Heart left ventricle (tissue), 13 donors: ENCODE results near the gene CMC4.

Source experiments
- POLR2A ChIP-seq, 2 donors: fragments of 450-650 bp; IDR thresholded peaks; one replicate each; pipeline ENCODE4 v1.6.1; 2017; ENCODE audit warnings: antibody characterized with exemption in 2 of 2, mild to moderate bottlenecking in 2 of 2, moderate library complexity in 2 of 2
- TF ChIP-seq, protein P1 (sequence below), 12 donors: fragments of 200-600 bp; sonication (generic) in 4 of 12; IDR thresholded peaks; one replicate each; pipeline versions ENCODE4 v1.5.0 to v1.8.0; 2018 to 2022; ENCODE audit warnings: antibody characterized with exemption in 12 of 12, mild to moderate bottlenecking in 5 of 12
- donor health status: ischemic (EF 13 %, LVEDD 7.1; RV severe dilation, severe dysfunction).
- donor health status: DM: no; HTN: yes; CAD: no.
- donor health status: DM: no; HTN: no; CAD: no.
- donor health status: ischemic (EF 25% LVEDD 6.9; RV normal size, moderate dysfunction).
- donor health status: ischemic (EF 25% LVEDD 5.7; RV mildly dilated, moderate dysfunction).
- donor health status: ischemic (EF 35%, LVEDD 5.7; RV mildly dilated, moderate dysfunction).
- donor health status: nonischemic (EF 11% LVEDD 7.7; RV severe dilation, severe dysfunction).
- donor health status: DM: yes; HTN: yes; CAD: no.
- donor health status: PGD.
- donor health status: ischemic (EF 29% LVEDD 5.4; RV normal size, mild dysfunction).
- donor health status: nonischemic (EF 23%, LVEDD 6.1; RV moderate dilation, normal function).

DNA sequence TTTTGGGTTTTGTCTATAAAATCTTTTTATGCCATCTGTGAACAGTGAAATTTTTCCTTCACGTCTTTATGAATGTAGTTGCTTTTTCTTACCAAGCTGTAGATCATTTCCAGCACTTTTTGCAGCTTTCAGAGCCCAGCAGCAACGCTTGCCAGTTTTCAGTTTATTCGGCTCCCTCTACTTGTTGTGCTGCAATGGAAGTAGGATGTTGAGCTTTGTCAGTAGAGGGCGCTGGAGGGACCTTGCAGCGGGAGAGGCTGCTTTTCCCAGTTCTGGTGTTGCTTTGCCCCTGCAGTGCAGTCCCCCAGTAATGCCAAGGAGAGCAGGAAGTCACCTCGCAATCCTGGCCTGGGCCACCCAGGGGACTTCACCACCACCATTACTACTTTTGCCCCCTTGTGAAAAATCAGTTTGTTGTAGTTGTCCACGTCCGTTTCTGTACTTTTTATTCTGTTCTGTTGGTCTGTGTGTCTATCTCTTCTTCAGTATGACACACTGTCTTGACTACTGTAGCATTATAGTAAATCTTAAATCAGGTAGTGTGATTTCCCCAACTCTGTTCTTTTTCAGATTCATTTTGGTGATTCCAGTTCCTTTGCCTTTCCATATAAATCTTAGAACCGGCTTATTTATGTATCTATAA lies 21.8 kb downstream of the CMC4 start:
- TF ChIP-seq, protein P1, sequence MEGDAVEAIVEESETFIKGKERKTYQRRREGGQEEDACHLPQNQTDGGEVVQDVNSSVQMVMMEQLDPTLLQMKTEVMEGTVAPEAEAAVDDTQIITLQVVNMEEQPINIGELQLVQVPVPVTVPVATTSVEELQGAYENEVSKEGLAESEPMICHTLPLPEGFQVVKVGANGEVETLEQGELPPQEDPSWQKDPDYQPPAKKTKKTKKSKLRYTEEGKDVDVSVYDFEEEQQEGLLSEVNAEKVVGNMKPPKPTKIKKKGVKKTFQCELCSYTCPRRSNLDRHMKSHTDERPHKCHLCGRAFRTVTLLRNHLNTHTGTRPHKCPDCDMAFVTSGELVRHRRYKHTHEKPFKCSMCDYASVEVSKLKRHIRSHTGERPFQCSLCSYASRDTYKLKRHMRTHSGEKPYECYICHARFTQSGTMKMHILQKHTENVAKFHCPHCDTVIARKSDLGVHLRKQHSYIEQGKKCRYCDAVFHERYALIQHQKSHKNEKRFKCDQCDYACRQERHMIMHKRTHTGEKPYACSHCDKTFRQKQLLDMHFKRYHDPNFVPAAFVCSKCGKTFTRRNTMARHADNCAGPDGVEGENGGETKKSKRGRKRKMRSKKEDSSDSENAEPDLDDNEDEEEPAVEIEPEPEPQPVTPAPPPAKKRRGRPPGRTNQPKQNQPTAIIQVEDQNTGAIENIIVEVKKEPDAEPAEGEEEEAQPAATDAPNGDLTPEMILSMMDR (IDR thresholded peaks at IDR 0.05) = peak; percentile 38 to 68 (median 52)
- no peak for TF ChIP-seq POLR2A (IDR thresholded peaks at IDR 0.05)
